Measurements from ENCODE around the gene AMBP. TPM values are rescaled to one million over a fixed set of nuclear protein-coding genes. Genes with fewer than 3 reads are reported as not detected.

AMBP gene
- polyA plus RNA-seq, 1 of the 3 experiments (the other 2 are of a cell fraction): 0.16 TPM

- TF ChIP-seq, protein P1, sequence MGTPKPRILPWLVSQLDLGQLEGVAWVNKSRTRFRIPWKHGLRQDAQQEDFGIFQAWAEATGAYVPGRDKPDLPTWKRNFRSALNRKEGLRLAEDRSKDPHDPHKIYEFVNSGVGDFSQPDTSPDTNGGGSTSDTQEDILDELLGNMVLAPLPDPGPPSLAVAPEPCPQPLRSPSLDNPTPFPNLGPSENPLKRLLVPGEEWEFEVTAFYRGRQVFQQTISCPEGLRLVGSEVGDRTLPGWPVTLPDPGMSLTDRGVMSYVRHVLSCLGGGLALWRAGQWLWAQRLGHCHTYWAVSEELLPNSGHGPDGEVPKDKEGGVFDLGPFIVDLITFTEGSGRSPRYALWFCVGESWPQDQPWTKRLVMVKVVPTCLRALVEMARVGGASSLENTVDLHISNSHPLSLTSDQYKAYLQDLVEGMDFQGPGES (IDR thresholded peaks at IDR 0.05; ENCODE audit: low read depth, low read length): no peak
- TF ChIP-seq MAX (IDR thresholded peaks at IDR 0.05; ENCODE audit: low read depth) (no peak), EZH2phosphoT487 (IDR thresholded peaks at IDR 0.05; ENCODE audit: borderline replicate concordance, low read depth) (no peak)
Measured at GRCh38 chr9:114124138-114124537, 46.0 kb upstream of the AMBP start (continued).

DNA sequence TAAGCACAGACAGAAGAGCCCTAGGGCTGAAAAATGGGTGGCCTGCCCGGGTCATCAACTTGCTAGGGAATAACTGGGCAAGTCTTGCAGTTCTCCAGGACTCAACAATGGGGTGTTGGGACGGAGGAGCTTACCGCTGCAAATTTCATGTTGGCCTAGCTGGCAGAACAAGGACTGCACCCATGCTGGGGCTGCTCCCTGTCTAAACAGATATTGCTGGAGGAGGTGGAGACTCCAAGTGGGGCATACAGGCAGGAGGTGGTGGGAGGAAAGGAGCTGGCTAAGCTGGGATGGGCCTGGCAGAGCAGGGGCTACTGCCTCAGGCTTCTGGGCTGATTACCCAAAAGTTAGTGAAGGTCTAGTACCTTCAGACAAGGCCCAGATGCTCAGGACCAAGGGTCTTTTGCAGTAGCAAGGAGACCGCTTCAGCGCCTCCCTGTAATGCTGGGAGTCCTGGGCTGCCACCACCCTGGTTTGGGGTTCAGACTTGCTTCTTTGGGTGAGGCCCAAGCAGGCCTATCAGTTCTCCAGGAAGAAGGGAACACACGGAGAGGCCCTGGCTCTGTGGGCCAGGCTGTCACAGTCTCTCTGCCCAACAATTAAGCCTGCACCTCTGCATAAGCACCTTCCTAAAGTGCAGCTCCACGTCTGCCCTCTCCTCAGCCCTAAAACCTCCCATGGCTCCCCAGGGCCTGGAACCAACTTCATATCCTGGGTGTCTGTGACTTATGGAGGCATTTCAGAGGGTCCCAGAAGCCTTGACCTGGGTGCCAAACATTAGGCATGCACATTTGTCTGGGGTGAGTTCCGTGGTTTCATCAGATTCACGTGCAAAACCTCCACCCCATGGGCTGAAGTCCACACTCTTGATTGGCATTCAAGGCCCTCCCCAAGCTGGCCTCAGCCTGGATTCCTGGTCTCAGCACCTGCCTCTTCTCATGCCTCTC is 45.2 kb upstream of the AMBP start:
- Histone ChIP-seq H2AFZ (ENCODE audit: low read depth) (no peak overlapping the region), H4K20me1 (ENCODE audit: insufficient read depth) (no peaks in the 10 kb centered on the region), H3K4me2 (no peak overlapping the region), H3K4me1 (ENCODE audit: control insufficient read depth in 1 of 2, insufficient read depth in 2 of 2, low read depth in 1 of 2, low read length in 1 of 2) (no peaks in the 10 kb centered on the region; a peak in 1 of 4 replicates), H3K27ac (ENCODE audit: low read depth in 2 of 2, low read length in 1 of 2) (no peak overlapping the region), H3F3A (replicated peaks; ENCODE audit: insufficient read depth) (no peaks in the 10 kb centered on the region), H3K36me3 (replicated peaks in 1 of 2; ENCODE audit: control insufficient read depth in 1 of 2, insufficient read depth in 2 of 2, low read length in 1 of 2) (no peaks in the 10 kb centered on the region), H3K9me2 (no peaks in the 10 kb centered on the region), H3K9ac (no peak overlapping the region), H3K4me3 (ENCODE audit: low read depth in 2 of 2, low read length in 1 of 2) (no peak overlapping the region), H3K27me3 (ENCODE audit: insufficient read depth) (peaks cover 1% of the 10 kb centered on the region; the same call in 1 of the 2 replicates), H3K79me2 (ENCODE audit: insufficient read depth) (no peaks in the 10 kb centered on the region), H3K9me3 (no peaks in the 10 kb centered on the region)
- ChIA-PET POLR2A (no interaction called here), CTCF (interaction anchor here (1.1 to 4.8 kb wide), 5 partner anchors 11 to 168 kb away, joined by 3 to 28 read pairs (median 7); no protein-coding TSS in a partner anchor)
- DNase-seq: no peak
- no peak for TF ChIP-seq RXRA (IDR thresholded peaks at IDR 0.05; ENCODE audit: borderline replicate concordance, low read depth)
- TF ChIP-seq SIN3A (IDR thresholded peaks at IDR 0.05; ENCODE audit: borderline replicate concordance, low read depth, low read length): no peak
- TF ChIP-seq SMC3 (IDR thresholded peaks at IDR 0.05; ENCODE audit: low read depth, low read length): no peak
- no peak for TF ChIP-seq POLR2AphosphoS5 (IDR thresholded peaks at IDR 0.05; ENCODE audit: low read depth, low read length)
- no peak for TF ChIP-seq FOSL2 (IDR thresholded peaks at IDR 0.05; ENCODE audit: borderline replicate concordance, low read depth)
- TF ChIP-seq ELF1 (IDR thresholded peaks at IDR 0.05): no peak
- WGBS (ENCODE audit: low lambda C conversion rate): 74% methylated on average over 5 of the region's 9 CpGs

GRCh38 chr9:114122136-114123027 is 44.3 kb upstream of the AMBP start:
- H2AFZ ChIP-seq (ENCODE audit: low read depth): no peak overlapping the region
- H3K9me2 ChIP-seq: no peaks in the 10 kb centered on the region
- H3K9ac ChIP-seq: no peak overlapping the region
- no peaks in the 10 kb centered on the region for H3K36me3 ChIP-seq (replicated peaks in 1 of 2; ENCODE audit: control insufficient read depth in 1 of 2, insufficient read depth in 2 of 2, low read length in 1 of 2)
- no peaks in the 10 kb centered on the region for H3F3A ChIP-seq (replicated peaks; ENCODE audit: insufficient read depth)
- no peaks in the 10 kb centered on the region; a peak in 1 of 4 replicates for H3K4me1 ChIP-seq (ENCODE audit: control insufficient read depth in 1 of 2, insufficient read depth in 2 of 2, low read depth in 1 of 2, low read length in 1 of 2)
- peaks cover 5% of the 10 kb centered on the region; the same call in 1 of the 2 replicates for H3K27me3 ChIP-seq (ENCODE audit: insufficient read depth)
- no peak overlapping the region for H3K4me3 ChIP-seq (ENCODE audit: low read depth in 2 of 2, low read length in 1 of 2)
- WGBS (ENCODE audit: low lambda C conversion rate): 47% methylated on average over 7 of the region's 9 CpGs
- no peak for TF ChIP-seq JUND (IDR thresholded peaks at IDR 0.05)
- TF ChIP-seq SMC3 (IDR thresholded peaks at IDR 0.05; ENCODE audit: low read depth, low read length): no peak
- TF ChIP-seq TAF1 (IDR thresholded peaks at IDR 0.05; ENCODE audit: borderline replicate concordance, low read depth, low read length): no peak
- TF ChIP-seq SIN3A (IDR thresholded peaks at IDR 0.05; ENCODE audit: borderline replicate concordance, low read depth, low read length): no peak
- no peak for TF ChIP-seq NRF1 (IDR thresholded peaks at IDR 0.05; ENCODE audit: low read depth, low read length)
- no peak for TF ChIP-seq FOXM1 (IDR thresholded peaks at IDR 0.05; ENCODE audit: low read depth)
- H3K4me2 ChIP-seq: no peak overlapping the region
- ChIA-PET CTCF (interaction anchor here (1.1 to 4.8 kb wide), 6 partner anchors 10 to 169 kb away, joined by 3 to 28 read pairs (median 6); no protein-coding TSS in a partner anchor), POLR2A (no interaction called here)
- no peaks in the 10 kb centered on the region for H3K9me3 ChIP-seq
- no peak for DNase-seq
- no peaks in the 10 kb centered on the region for H4K20me1 ChIP-seq (ENCODE audit: insufficient read depth)
- H3K79me2 ChIP-seq (ENCODE audit: insufficient read depth): no peaks in the 10 kb centered on the region
- H3K27ac ChIP-seq (ENCODE audit: low read depth in 2 of 2, low read length in 1 of 2): no peak overlapping the region
